DND-41 (cell line): Measurements from ENCODE around the gene CABLES2.

Experiments used
- ATAC-seq: fragments of 200-7000 bp; cut with Tn5 transposase; 3 replicates; pipeline ENCODE4 v1.9.1; 2021; ENCODE audit warnings: low read depth; ENCODE audit not compliant: insufficient read depth
- DNase-seq: peaks from one replicate; pipeline ENCODE4 v3.0.0-alpha.2; 2020
- H2AFZ ChIP-seq: 2 replicates; pipeline ENCODE4 v1.6.0; 2012; ENCODE audit warnings: low read depth, low read length
- H3K27ac ChIP-seq: 2 replicates; pipeline ENCODE4 v1.5.1; 2012; ENCODE audit warnings: low read length, inconsistent platforms
- H3K27me3 ChIP-seq: fragments of 200-600 bp; sonication (generic); 2 replicates; pipeline ENCODE4 v1.6.0; 2012; ENCODE audit warnings: low read length, mild to moderate bottlenecking, inconsistent platforms; ENCODE audit not compliant: insufficient read depth, poor library complexity
- H3K36me3 ChIP-seq: 2 replicates; pipeline ENCODE4 v1.5.1; 2012; ENCODE audit warnings: low read length, inconsistent platforms; ENCODE audit not compliant: insufficient read depth
- H3K4me1 ChIP-seq: 2 replicates; pipeline ENCODE4 v1.5.1; 2012; ENCODE audit warnings: mild to moderate bottlenecking, low read length; ENCODE audit not compliant: insufficient read depth
- H3K4me2 ChIP-seq: 2 replicates; pipeline ENCODE4 v1.6.0; 2012; ENCODE audit warnings: mild to moderate bottlenecking, moderate library complexity, low read length, inconsistent platforms; ENCODE audit not compliant: insufficient read depth
- H3K4me3 ChIP-seq, 2 experiments: fragments of 200-600 bp in 1 of 2; shearing (Covaris generic) in 1 of 2; 2 replicates each; pipeline ENCODE4 v1.5.1; 2012 to 2016; ENCODE audit warnings: inconsistent platforms in 2 of 2, low read length in 2 of 2, mild to moderate bottlenecking in 2 of 2, low read depth in 1 of 2, moderate library complexity in 1 of 2
- H3K79me2 ChIP-seq: 2 replicates; pipeline ENCODE4 v1.6.0; 2012; ENCODE audit warnings: low read length, inconsistent platforms; ENCODE audit not compliant: insufficient read depth
- H3K9ac ChIP-seq: 2 replicates; pipeline ENCODE4 v1.6.0; 2012; ENCODE audit warnings: low read depth, mild to moderate bottlenecking, inconsistent platforms, low read length, moderate library complexity
- H3K9me3 ChIP-seq: 2 replicates; pipeline ENCODE4 v1.5.1; 2012; ENCODE audit warnings: low read length, moderate library complexity, mild to moderate bottlenecking, inconsistent platforms; ENCODE audit not compliant: insufficient read depth, severe bottlenecking
- H4K20me1 ChIP-seq: 2 replicates; pipeline ENCODE4 v1.6.0; 2012; ENCODE audit warnings: low read length; ENCODE audit not compliant: insufficient read depth
- EZH2 ChIP-seq: IDR thresholded peaks from 3 replicates; pipeline ENCODE4 v1.6.1; 2012; ENCODE audit warnings: borderline replicate concordance, low read depth, mild to moderate bottlenecking, moderate library complexity, low read length, inconsistent platforms; ENCODE audit not compliant: severe bottlenecking
- TF ChIP-seq, protein P1 (sequence below): IDR thresholded peaks from 2 replicates; pipeline ENCODE4 v1.5.1; 2012; ENCODE audit warnings: borderline replicate concordance, low read length, moderate library complexity, mild to moderate bottlenecking; ENCODE audit not compliant: poor library complexity, severe bottlenecking; ENCODE audit errors: extremely low read depth

The CABLES2 gene

DNA sequence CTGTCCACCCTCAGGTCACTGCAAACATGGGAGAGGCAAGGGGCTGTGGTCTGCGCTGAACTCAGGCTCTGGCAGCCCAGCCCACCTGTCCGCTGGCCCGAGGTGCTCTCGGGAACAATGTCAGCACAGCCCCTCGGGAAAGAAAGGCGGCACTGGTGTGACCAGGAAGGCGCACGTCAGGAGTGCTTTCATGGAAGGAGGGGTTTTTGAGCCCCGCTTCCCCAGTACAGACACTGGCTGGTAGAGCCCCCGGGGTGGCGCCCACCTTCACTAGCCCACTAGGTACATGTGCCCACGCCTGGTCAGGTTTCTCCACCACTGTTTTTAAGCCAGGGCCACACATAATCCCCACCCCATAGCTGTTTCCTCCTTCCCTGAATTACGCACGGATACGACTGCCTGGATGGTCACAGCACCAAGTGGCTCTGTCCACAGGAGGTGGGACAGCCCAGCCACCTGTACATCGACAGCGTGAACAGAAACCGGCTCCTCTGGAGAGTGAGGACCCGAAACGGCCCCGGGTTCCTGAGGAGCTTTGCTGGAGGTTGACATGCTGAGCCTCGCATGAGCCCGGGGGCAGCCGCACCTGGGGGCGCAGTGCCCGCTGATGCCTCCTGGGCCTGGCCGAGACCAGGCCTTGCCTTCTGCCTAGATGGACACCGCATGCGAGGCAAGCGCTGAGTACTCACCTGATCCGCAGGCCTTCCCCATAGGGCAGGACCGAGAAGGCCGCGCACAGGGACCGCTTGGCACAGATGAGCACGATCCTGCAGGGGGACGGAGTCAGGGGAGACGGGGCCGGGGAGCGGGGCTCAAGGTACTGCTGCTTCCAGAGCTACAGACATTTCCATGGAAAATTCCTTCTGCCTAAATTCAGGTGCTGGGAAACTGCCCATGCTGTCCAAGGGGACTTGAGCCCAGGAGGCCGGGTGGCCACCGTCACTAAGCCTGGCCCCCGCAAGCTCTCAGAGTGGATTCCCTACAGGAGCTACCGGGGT lies 12.5 kb downstream of the CABLES2 start:
- no peak for TF ChIP-seq EZH2
- TF ChIP-seq, protein P1, sequence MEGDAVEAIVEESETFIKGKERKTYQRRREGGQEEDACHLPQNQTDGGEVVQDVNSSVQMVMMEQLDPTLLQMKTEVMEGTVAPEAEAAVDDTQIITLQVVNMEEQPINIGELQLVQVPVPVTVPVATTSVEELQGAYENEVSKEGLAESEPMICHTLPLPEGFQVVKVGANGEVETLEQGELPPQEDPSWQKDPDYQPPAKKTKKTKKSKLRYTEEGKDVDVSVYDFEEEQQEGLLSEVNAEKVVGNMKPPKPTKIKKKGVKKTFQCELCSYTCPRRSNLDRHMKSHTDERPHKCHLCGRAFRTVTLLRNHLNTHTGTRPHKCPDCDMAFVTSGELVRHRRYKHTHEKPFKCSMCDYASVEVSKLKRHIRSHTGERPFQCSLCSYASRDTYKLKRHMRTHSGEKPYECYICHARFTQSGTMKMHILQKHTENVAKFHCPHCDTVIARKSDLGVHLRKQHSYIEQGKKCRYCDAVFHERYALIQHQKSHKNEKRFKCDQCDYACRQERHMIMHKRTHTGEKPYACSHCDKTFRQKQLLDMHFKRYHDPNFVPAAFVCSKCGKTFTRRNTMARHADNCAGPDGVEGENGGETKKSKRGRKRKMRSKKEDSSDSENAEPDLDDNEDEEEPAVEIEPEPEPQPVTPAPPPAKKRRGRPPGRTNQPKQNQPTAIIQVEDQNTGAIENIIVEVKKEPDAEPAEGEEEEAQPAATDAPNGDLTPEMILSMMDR: no peak
- Histone ChIP-seq H3K9me3 (no peaks in the 10 kb centered on the region), H3K27me3 (no peaks in the 10 kb centered on the region), H2AFZ (no peak overlapping the region), H3K27ac (no peak overlapping the region), H4K20me1 (peaks cover 35% of the 10 kb centered on the region), H3K36me3 (peaks cover 45% of the 10 kb centered on the region), H3K4me1 (peaks cover 2% of the 10 kb centered on the region; the same call in 1 of the 2 replicates), H3K79me2 (peaks cover 3% of the 10 kb centered on the region; the same call in 1 of the 2 replicates), H3K9ac (no peak overlapping the region), H3K4me2 (no peak overlapping the region), H3K4me3 (no peak overlapping the region)
- no peak for ATAC-seq
- no peak for DNase-seq

DNA sequence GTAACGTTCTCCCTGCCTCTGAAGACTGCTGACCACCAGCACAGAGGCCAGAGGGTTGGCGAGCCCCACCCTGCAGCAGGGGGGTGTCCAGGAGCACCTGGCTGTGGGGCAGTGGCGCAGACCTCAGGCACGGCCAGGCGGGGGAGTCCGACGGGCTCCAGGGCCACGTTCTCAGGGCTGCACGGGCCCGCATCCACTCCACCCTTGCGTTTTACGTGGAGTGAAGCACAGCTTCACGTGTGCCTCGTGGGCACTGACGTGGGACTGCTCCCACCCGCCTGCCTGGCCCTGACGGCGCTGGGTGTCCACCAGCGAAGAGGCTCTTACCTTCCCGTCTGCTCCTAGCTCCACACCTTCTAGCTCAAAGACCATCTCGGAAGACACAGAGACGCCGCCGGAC lies 13.3 kb downstream of the CABLES2 start:
- no peaks in the 10 kb centered on the region for H3K9me3 ChIP-seq

DNA sequence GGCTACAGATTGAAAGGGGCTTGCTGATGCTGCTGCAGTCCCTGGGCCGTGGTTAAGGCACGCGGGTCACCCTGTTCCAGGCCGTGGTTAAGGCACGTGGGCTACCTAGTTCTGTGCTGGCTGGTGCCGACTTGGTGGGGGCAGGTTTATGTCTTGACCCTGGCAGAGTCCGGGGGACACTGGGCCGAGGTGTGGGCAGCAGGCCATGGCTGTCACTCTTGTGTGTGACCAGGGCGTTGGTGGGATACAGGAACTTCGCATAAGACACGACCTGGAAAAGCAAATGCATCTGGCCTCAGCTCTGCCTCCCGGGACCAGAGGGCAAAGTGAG lies 13.8 kb downstream of the CABLES2 start:
- no peak for DNase-seq
- ATAC-seq: no peak
- H3K4me1 ChIP-seq: peaks cover 14% of the 10 kb centered on the region
- peaks cover 58% of the 10 kb centered on the region for H3K36me3 ChIP-seq
- peaks cover 47% of the 10 kb centered on the region for H4K20me1 ChIP-seq
- no peak overlapping the region for H3K9ac ChIP-seq
- H3K79me2 ChIP-seq: peaks cover 15% of the 10 kb centered on the region
- no peak overlapping the region for H2AFZ ChIP-seq
- no peak overlapping the region for H3K4me3 ChIP-seq
- H3K4me2 ChIP-seq: no peak overlapping the region
- TF ChIP-seq, protein P1: no peak
- no peak for TF ChIP-seq EZH2
- no peaks in the 10 kb centered on the region for H3K27me3 ChIP-seq
- no peaks in the 10 kb centered on the region for H3K9me3 ChIP-seq
- H3K27ac ChIP-seq: no peak overlapping the region

More for the DNA sequence above, 13.3 kb downstream of the CABLES2 start:
- peaks cover 53% of the 10 kb centered on the region for H3K36me3 ChIP-seq
- DNase-seq (no peak), ATAC-seq (no peak)
- no peaks in the 10 kb centered on the region for H3K27me3 ChIP-seq
- no peak overlapping the region for H3K27ac ChIP-seq
- no peak for TF ChIP-seq EZH2
- TF ChIP-seq, protein P1: no peak
- no peak overlapping the region for H3K9ac ChIP-seq
- H3K4me3 ChIP-seq: no peak overlapping the region
- no peak overlapping the region for H2AFZ ChIP-seq
- H3K4me1 ChIP-seq: peaks cover 9% of the 10 kb centered on the region
- peaks cover 10% of the 10 kb centered on the region for H3K79me2 ChIP-seq
- H3K4me2 ChIP-seq: no peak overlapping the region
- H4K20me1 ChIP-seq: peaks cover 42% of the 10 kb centered on the region
